ENCODE data around the gene KIAA0930.

Gene KIAA0930

DNA sequence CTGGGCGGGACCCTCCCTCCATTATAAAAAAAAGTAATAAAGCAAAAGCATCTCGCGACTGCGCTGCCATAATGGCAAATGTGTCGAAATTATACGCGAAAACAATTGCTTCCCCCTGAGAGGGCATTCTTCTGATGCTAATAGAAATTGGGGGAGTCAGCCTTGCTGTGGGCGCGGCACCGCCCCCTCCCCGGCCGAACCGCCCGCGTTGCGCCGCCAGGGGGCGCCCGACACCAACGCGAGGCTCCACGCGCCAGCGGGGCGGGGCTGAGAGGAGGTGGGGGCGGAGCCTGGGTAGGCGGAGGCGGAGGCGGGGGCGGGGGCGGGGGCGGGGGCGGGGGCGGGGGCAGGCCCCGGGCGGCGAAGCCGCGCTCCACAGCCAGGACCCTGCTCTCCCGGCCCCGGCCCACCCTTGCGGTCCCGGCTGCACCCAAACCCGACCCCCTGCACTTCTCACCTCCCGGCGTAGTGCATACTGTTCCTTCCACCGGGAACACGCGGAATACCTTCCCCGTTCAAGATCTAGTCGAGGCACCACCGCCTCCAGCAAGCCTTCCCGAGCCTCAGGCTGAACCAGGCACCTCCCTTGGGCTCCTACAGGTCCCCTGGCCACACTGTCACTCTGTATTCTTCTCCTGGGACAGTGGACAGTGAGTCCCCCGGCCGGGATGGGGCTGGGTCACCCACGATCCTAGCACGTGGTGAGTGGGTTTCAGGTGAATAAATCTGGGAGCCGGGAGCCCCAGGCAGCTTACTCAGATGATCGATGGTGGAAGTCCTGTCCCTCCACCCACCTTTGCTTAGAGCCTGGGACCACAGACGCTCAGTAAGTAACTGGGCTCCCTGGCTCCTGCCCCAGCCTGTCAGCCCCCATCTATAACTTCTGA lies 28.5 kb upstream of the KIAA0930 start:
- DNase-seq (ENCODE audit: low read depth): peak; percentile 52
- TF ChIP-seq, protein P1, sequence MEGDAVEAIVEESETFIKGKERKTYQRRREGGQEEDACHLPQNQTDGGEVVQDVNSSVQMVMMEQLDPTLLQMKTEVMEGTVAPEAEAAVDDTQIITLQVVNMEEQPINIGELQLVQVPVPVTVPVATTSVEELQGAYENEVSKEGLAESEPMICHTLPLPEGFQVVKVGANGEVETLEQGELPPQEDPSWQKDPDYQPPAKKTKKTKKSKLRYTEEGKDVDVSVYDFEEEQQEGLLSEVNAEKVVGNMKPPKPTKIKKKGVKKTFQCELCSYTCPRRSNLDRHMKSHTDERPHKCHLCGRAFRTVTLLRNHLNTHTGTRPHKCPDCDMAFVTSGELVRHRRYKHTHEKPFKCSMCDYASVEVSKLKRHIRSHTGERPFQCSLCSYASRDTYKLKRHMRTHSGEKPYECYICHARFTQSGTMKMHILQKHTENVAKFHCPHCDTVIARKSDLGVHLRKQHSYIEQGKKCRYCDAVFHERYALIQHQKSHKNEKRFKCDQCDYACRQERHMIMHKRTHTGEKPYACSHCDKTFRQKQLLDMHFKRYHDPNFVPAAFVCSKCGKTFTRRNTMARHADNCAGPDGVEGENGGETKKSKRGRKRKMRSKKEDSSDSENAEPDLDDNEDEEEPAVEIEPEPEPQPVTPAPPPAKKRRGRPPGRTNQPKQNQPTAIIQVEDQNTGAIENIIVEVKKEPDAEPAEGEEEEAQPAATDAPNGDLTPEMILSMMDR (conservative IDR thresholded peaks at IDR 0.05; ENCODE audit: control insufficient read depth, insufficient read depth, low read depth, low read length): peak; percentile 33
- peak overlapping the region; percentile 58 for H3K4me3 ChIP-seq (ENCODE audit: control insufficient read depth, low read depth, low read length)

DNA sequence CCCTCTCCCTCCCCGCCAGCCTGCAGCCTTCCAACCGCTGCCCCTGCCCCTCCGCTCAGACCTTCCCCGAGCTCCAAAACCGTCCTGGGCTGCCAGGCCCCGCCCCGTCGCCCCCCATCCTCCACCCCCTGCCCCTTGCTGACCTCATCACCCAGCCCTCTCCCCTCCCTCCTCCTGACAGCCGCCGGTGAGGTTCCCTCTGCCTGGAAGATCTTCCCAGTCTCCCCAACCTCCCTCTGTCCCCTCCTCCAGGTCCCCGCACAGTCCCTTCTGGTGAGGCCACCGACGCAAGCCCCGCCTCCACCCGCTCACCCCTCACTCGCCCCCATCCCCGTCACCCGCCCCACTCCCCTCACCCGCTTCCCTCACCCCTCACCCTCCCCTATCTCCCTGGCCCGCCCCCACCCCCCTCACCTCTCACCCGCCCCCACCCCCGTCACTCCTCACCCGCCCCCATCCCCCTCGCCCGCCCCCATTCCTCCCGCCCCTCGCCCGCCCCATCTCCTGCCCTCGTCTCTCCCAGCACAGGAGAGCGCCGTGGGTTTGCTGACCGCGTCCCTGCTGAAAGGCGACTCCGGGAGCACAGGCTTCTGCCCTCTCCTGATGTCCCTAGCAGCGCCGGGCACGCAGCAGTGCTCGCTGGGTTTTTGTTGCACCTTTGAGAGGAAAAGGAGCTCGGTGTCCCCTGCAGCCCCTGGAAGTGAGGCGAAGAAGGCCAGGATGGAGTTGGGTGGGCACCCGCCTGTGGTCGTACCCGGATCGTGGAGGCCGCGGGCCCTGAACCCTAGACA lies 27.7 kb upstream of the KIAA0930 start:
- TF ChIP-seq, protein P1 (conservative IDR thresholded peaks at IDR 0.05; ENCODE audit: control insufficient read depth, insufficient read depth, low read depth, low read length): no peak
- no peak for DNase-seq (ENCODE audit: low read depth)
- H3K4me3 ChIP-seq (ENCODE audit: control insufficient read depth, low read depth, low read length): peak overlapping the region; percentile 58

DNA sequence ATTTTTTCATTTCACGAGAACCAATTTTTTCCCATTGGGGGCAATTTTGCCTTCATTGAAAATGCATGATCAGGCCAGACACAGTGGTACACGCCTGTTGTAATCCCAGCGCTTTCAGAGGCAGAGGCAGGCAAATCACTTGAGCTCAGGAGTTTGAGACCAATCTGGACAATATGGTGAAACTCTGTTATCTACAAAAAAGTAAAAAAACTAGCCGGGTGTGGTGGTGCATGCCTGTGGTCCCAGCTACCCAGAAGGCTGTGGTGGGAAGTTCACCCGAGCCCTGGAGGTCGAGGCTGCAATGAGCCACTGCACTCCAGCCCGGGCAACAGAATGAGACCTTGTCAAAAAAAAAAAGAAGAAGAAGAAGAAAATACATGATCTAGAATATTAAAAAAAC lies 24.8 kb upstream of the KIAA0930 start:
- TF ChIP-seq, protein P1 (conservative IDR thresholded peaks at IDR 0.05; ENCODE audit: control insufficient read depth, insufficient read depth, low read depth, low read length): no peak
- DNase-seq (ENCODE audit: low read depth): no peak
- no peak overlapping the region for H3K4me3 ChIP-seq (ENCODE audit: control insufficient read depth, low read depth, low read length)

DNA sequence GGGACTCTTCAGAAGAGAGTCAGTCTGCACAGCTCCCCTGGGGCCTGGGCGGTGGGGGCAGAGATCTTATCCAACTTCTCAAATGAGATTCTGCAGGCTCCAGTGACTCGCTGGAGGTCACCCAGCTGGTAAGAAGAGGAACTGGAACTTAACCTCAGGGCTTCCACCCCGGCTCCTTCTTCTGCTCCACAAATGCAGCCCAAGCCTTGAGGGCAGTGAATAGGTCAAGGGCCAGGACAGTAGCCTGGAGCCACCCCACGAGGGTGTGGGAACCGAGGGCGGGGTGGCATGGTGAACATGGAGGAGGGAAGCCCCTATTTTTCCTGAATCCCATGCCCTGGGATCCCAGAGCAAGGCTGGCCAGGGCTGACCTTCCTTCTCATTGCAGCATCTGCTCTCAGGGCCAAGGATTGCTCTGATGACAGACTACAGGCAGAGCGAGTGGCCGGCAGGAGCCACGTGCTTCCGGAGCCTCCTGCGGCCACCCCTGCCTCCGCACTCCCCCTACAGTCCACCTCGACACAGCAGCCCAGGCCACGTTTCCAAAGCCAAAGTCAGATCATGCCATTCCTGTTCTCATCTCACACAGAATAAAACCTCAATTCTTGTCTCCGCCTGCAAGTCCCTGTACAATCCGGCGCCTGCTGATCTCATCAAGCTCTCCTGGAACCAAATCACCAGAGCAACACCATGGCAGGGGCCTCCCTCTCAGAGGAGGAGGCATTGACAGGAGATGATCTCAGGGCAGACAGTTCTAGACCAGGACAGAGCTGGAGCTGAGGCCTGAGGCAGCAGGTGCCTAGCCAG lies 23.0 kb upstream of the KIAA0930 start:
- TF ChIP-seq, protein P1 (conservative IDR thresholded peaks at IDR 0.05; ENCODE audit: control insufficient read depth, insufficient read depth, low read depth, low read length): peak; percentile 77
- DNase-seq (ENCODE audit: low read depth): peak; percentile 78
- no peak overlapping the region for H3K4me3 ChIP-seq (ENCODE audit: control insufficient read depth, low read depth, low read length)

DNA sequence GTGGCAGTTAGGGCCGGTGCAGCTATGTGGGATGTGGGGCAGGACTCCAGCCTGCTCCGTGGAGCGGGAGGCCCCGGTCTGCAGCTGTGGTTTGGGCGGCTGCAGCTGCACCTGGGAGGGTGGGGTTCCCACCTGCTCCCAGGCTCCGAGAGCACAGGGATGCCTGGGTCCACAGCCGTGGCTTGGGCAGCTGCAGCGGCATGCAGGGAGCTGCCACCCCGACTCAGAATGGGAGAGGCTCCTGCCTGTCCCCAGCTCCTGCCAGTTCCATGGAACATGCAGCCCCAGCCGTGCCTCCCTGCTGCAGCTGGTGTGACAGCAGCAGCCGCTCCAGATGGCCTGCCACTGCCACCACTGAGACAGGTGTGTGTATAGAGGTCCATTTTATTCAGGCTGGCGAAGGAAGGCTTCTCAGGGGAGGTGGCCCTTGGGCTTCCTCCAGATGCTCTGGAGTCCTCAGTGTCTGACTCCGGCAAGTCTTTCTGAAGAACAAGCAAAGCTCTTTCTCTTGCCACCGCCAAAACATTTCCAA lies 22.3 kb upstream of the KIAA0930 start:
- TF ChIP-seq, protein P1 (conservative IDR thresholded peaks at IDR 0.05; ENCODE audit: control insufficient read depth, insufficient read depth, low read depth, low read length): no peak
- no peak overlapping the region for H3K4me3 ChIP-seq (ENCODE audit: control insufficient read depth, low read depth, low read length)
- DNase-seq (ENCODE audit: low read depth): no peak

Data from fibroblast of mammary gland (primary cell).